CD14-positive monocyte (primary cell): Measurements from ENCODE around the gene SERPINA5. TPM values are rescaled to one million over a fixed set of nuclear protein-coding genes. Genes with fewer than 3 reads are reported as not detected.

Source experiments
- DNase-seq, 3 donors: peaks; one replicate each; pipeline ENCODE4 v3.0.0-alpha.2; 2011 to 2022
- H2AFZ ChIP-seq: 2 replicates; pipeline ENCODE4 v1.6.0; 2012; ENCODE audit warnings: mild to moderate bottlenecking, low read depth, low read length, inconsistent platforms; ENCODE audit not compliant: insufficient read depth, poor library complexity, severe bottlenecking
- H3K27ac ChIP-seq, 2 donors: 1 replicate in 1 of 2; 2 replicates in 1 of 2; pipeline ENCODE4 v1.5.1; 2012 to 2013; ENCODE audit warnings: low read length in 2 of 2, control low read depth in 1 of 2, inconsistent platforms in 1 of 2, low read depth in 1 of 2, mild to moderate bottlenecking in 1 of 2
- H3K27me3 ChIP-seq, 2 donors: one replicate each; pipeline versions ENCODE4 v1.6.0 to v1.6.1; 2011 to 2013; ENCODE audit warnings: low read length in 2 of 2; ENCODE audit not compliant: control insufficient read depth in 2 of 2, insufficient read depth in 2 of 2
- H3K36me3 ChIP-seq, 2 donors: replicated peaks in 1 of 2; 1 replicate in 1 of 2; 2 replicates in 1 of 2; pipeline versions ENCODE4 v1.5.1 to v1.6.1; 2012 to 2013; ENCODE audit warnings: low read length in 2 of 2, control low read depth in 1 of 2, inconsistent platforms in 1 of 2, mild to moderate bottlenecking in 1 of 2; ENCODE audit not compliant: insufficient read depth in 2 of 2, control insufficient read depth in 1 of 2
- H3K4me1 ChIP-seq, 2 donors: 1 replicate in 1 of 2; 2 replicates in 1 of 2; pipeline versions ENCODE4 v1.5.1 to v1.6.1; 2012 to 2013; ENCODE audit warnings: low read length in 2 of 2, control low read depth in 1 of 2, inconsistent platforms in 1 of 2, mild to moderate bottlenecking in 1 of 2, moderate library complexity in 1 of 2; ENCODE audit not compliant: insufficient read depth in 2 of 2, control insufficient read depth in 1 of 2
- H3K4me2 ChIP-seq: replicated peaks from 2 replicates; pipeline ENCODE3; 2012; ENCODE audit warnings: low read length, moderate library complexity, mild to moderate bottlenecking; ENCODE audit not compliant: poor library complexity, severe bottlenecking; ENCODE audit errors: extremely low read depth
- H3K4me3 ChIP-seq, 3 experiments: fragments of 200-600 bp in 1 of 3; sonication (generic) in 1 of 3; replicated peaks in 1 of 3; 1 replicate in 2 of 3; 2 replicates in 1 of 3; pipeline ENCODE4 v1.5.1; 2011 to 2013; ENCODE audit warnings: low read length in 3 of 3, mild to moderate bottlenecking in 3 of 3, control low read depth in 2 of 3, low read depth in 2 of 3, inconsistent platforms in 1 of 3, moderate library complexity in 1 of 3
- H3K79me2 ChIP-seq: 2 replicates; pipeline ENCODE4 v1.6.0; 2012; ENCODE audit warnings: mild to moderate bottlenecking, control low read depth, inconsistent platforms, low read length, moderate library complexity; ENCODE audit not compliant: insufficient read depth
- H3K9ac ChIP-seq: 2 replicates; pipeline ENCODE4 v1.6.0; 2017; ENCODE audit warnings: low read length, mild to moderate bottlenecking; ENCODE audit not compliant: insufficient read depth, poor library complexity, severe bottlenecking
- H3K9me3 ChIP-seq, 2 donors: replicated peaks in 1 of 2; 1 replicate in 1 of 2; 2 replicates in 1 of 2; pipeline versions ENCODE4 v1.5.1 to v1.6.1; 2012 to 2013; ENCODE audit warnings: low read length in 2 of 2, control low read depth in 1 of 2; ENCODE audit not compliant: control insufficient read depth in 1 of 2, insufficient read depth in 1 of 2
- H4K20me1 ChIP-seq: 2 replicates; pipeline ENCODE4 v1.6.0; 2012; ENCODE audit warnings: mild to moderate bottlenecking, low read length, control low read depth, moderate library complexity; ENCODE audit not compliant: insufficient read depth
- H3K27ac Mint-ChIP-seq, 7 donors: one replicate each; pipeline ENCODE4 v1.8.0; 2020; ENCODE audit warnings: mild to moderate bottlenecking in 7 of 7, mixed read lengths in 7 of 7, moderate library complexity in 6 of 7, inconsistent platforms in 2 of 7
- H3K27me3 Mint-ChIP-seq, 3 donors: one replicate each; pipeline ENCODE4 v1.8.0; 2021 to 2022; ENCODE audit warnings: low read depth in 3 of 3, mild to moderate bottlenecking in 3 of 3, mixed read lengths in 3 of 3, moderate library complexity in 3 of 3, inconsistent platforms in 1 of 3
- H3K36me3 Mint-ChIP-seq, 2 donors: one replicate each; pipeline ENCODE4 v1.8.0; 2020; ENCODE audit warnings: mixed read lengths in 2 of 2, inconsistent platforms in 1 of 2, mild to moderate bottlenecking in 1 of 2
- H3K4me1 Mint-ChIP-seq: one replicate; pipeline ENCODE4 v1.8.0; 2020; ENCODE audit warnings: mild to moderate bottlenecking, mixed read lengths
- H3K4me3 Mint-ChIP-seq, 2 donors: one replicate each; pipeline ENCODE4 v1.8.0; 2020; ENCODE audit warnings: mild to moderate bottlenecking in 2 of 2, mixed read lengths in 2 of 2, moderate library complexity in 1 of 2
- H3K9me3 Mint-ChIP-seq, 7 donors: one replicate each; pipeline ENCODE4 v1.8.0; 2020 to 2022; ENCODE audit warnings: mixed read lengths in 7 of 7, mild to moderate bottlenecking in 6 of 7, moderate library complexity in 6 of 7, inconsistent platforms in 2 of 7
- WGBS: methylation state at CpG from one replicate; pipeline ENCODE4 v1.1.5; 2013; ENCODE audit warnings: missing lambda C conversion rate; ENCODE audit not compliant: insufficient coverage; 5-methylcytosine and 5-hydroxymethylcytosine counted together
- intact Hi-C, 2 donors: fragments of 100-400 bp; cut with micrococcal nuclease; formaldehyde crosslinking; loops; one replicate each; pipeline versions ENCODE4 v1.15.0 to v1.15.1; 2023
- polyA plus RNA-seq, 3 donors: library from polyadenylated mRNA; depleted of rRNA in 1 of 3; unstranded in 2 of 3; stranded (reverse) in 1 of 3; fragments of 300-500 nt in 2 of 3; fragments of >200 nt in 1 of 3; fragmentation: Illumina TruSeq in 2 of 3; gene quantifications; 1 replicate in 2 of 3; 2 replicates in 1 of 3; pipeline ENCODE4 v1.2.3, GENCODE V29; 2012 to 2021
- TF ChIP-seq, protein P1 (sequence below): fragments of 200-600 bp; IDR thresholded peaks from one replicate; pipeline ENCODE4 v1.8.0; 2022; ENCODE audit warnings: antibody characterized with exemption, mild to moderate bottlenecking

Gene SERPINA5
- polyA plus RNA-seq, 3 donors = not detected

- no peak overlapping the region for H3K27ac Mint-ChIP-seq
- Histone ChIP-seq H3K27ac (no peak overlapping the region), H2AFZ (no peak overlapping the region), H3K4me3 (no peak overlapping the region), H3K4me2 (no peak overlapping the region), H3K36me3 (no peaks in the 10 kb centered on the region), H4K20me1 (no peaks in the 10 kb centered on the region), H3K4me1 (no peaks in the 10 kb centered on the region), H3K27me3 (no peaks in the 10 kb centered on the region), H3K79me2 (no peaks in the 10 kb centered on the region), H3K9me3 (peaks cover 15 to 18% of the 10 kb centered on the region in 2 donors), H3K9ac (no peak overlapping the region)
- no peaks in the 10 kb centered on the region for H3K36me3 Mint-ChIP-seq
- peaks cover 0 to 15% (median 12%) of the 10 kb centered on the region in 7 donors for H3K9me3 Mint-ChIP-seq
- peak; percentile 8 to 27 (median 17) for DNase-seq
- H3K4me3 Mint-ChIP-seq = no peak overlapping the region
- intact Hi-C loops = no loop called here
- peaks cover 2 to 20% (median 16%) of the 10 kb centered on the region in 3 donors for H3K27me3 Mint-ChIP-seq
- WGBS = 24% methylated on average over 12 of the region's 24 CpGs
- TF ChIP-seq, protein P1, sequence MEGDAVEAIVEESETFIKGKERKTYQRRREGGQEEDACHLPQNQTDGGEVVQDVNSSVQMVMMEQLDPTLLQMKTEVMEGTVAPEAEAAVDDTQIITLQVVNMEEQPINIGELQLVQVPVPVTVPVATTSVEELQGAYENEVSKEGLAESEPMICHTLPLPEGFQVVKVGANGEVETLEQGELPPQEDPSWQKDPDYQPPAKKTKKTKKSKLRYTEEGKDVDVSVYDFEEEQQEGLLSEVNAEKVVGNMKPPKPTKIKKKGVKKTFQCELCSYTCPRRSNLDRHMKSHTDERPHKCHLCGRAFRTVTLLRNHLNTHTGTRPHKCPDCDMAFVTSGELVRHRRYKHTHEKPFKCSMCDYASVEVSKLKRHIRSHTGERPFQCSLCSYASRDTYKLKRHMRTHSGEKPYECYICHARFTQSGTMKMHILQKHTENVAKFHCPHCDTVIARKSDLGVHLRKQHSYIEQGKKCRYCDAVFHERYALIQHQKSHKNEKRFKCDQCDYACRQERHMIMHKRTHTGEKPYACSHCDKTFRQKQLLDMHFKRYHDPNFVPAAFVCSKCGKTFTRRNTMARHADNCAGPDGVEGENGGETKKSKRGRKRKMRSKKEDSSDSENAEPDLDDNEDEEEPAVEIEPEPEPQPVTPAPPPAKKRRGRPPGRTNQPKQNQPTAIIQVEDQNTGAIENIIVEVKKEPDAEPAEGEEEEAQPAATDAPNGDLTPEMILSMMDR = peak; percentile 96
- H3K4me1 Mint-ChIP-seq = no peaks in the 10 kb centered on the region
These were observed 31.9 kb upstream of the SERPINA5 start for GRCh38 chr14:94548999-94549985.

DNA sequence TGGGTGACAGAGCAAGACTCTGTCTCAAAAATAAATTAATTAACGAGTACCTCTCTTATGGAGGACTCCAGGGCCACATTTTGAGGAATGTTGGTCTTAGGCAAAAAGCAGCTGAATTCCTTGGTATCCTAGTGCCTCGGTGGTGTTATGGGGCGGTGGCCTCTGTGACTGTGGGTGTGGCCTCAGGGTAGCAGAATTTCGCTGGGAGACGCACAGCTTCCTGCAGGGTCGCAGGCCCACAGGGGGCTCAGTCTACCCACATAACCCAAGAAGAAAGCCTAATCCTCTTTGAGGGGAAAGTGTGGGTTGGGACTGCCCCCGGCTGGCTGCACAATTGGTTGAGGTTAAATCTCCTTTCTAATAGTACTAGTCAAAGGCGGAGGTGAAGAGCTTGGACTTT lies 31.2 kb upstream of the SERPINA5 start:
- TF ChIP-seq, protein P1 = no peak
- Histone ChIP-seq H3K9me3 (peaks cover 15 to 17% of the 10 kb centered on the region in 2 donors), H3K79me2 (no peaks in the 10 kb centered on the region), H3K27me3 (no peaks in the 10 kb centered on the region), H3K4me3 (no peak overlapping the region), H4K20me1 (no peaks in the 10 kb centered on the region), H3K36me3 (no peaks in the 10 kb centered on the region), H2AFZ (no peak overlapping the region), H3K4me1 (no peaks in the 10 kb centered on the region), H3K4me2 (no peak overlapping the region), H3K9ac (no peak overlapping the region), H3K27ac (no peak overlapping the region)
- no peak overlapping the region for H3K4me3 Mint-ChIP-seq
- 100% methylated on average over 2 of the region's 8 CpGs for WGBS
- no peak overlapping the region for H3K27ac Mint-ChIP-seq
- no peaks in the 10 kb centered on the region for H3K4me1 Mint-ChIP-seq
- peaks cover 0 to 17% (median 13%) of the 10 kb centered on the region in 7 donors for H3K9me3 Mint-ChIP-seq
- no peaks in the 10 kb centered on the region for H3K36me3 Mint-ChIP-seq
- DNase-seq = no peak
- H3K27me3 Mint-ChIP-seq = peaks cover 2 to 20% (median 19%) of the 10 kb centered on the region in 3 donors
- intact Hi-C loops = no loop called here
